Upper lobe of right lung (tissue), 1 donor: ENCODE results near the gene LRRC19. TPM values are rescaled to one million over a fixed set of nuclear protein-coding genes. Genes with fewer than 3 reads are reported as not detected.

Source experiments
- ATAC-seq: fragments of 200-7000 bp; cut with Tn5 transposase; one replicate; pipeline ENCODE4 v1.9.1; 2020; ENCODE audit warnings: mild to moderate bottlenecking, moderate library complexity
- DNase-seq: peaks from one replicate; pipeline ENCODE4 v3.0.0-alpha.2; 2020
- H3K27ac ChIP-seq: fragments of 200-600 bp; one replicate; pipeline ENCODE4 v1.8.0; 2022
- H3K27me3 ChIP-seq: fragments of 200-600 bp; one replicate; pipeline ENCODE4 v1.8.0; 2022; ENCODE audit warnings: mild to moderate bottlenecking
- H3K36me3 ChIP-seq: fragments of 200-600 bp; one replicate; pipeline ENCODE4 v1.8.0; 2022
- H3K4me1 ChIP-seq: fragments of 200-600 bp; one replicate; pipeline ENCODE4 v1.8.0; 2022
- H3K4me3 ChIP-seq: fragments of 200-600 bp; one replicate; pipeline ENCODE4 v1.8.0; 2022; ENCODE audit warnings: mild to moderate bottlenecking
- H3K9me3 ChIP-seq: fragments of 200-600 bp; one replicate; pipeline ENCODE4 v1.8.0; 2022
- intact Hi-C: fragments of 100-400 bp; cut with DNase I; formaldehyde crosslinking; loops from one replicate; pipeline ENCODE4 v1.11.0; 2022
- total RNA-seq: library from RNA; stranded (reverse); fragmentation: NEBNext Ultra II Directional; extraction: Animal tissue kit (Norgen Biotek cat#: 25700); gene quantifications from one replicate; pipeline ENCODE4 v1.2.1, GENCODE V29; 2021
- TF ChIP-seq, protein P1 (sequence below): fragments of 200-600 bp; IDR thresholded peaks from one replicate; pipeline ENCODE4 v1.8.0; 2022; ENCODE audit warnings: antibody characterized with exemption
- donor health status: DM: no; HTN: yes; CAD: no; lungs with severe emphysema.

LRRC19 gene
- total RNA-seq, 1 donor from 2014 or later = 0.64 TPM

DNA sequence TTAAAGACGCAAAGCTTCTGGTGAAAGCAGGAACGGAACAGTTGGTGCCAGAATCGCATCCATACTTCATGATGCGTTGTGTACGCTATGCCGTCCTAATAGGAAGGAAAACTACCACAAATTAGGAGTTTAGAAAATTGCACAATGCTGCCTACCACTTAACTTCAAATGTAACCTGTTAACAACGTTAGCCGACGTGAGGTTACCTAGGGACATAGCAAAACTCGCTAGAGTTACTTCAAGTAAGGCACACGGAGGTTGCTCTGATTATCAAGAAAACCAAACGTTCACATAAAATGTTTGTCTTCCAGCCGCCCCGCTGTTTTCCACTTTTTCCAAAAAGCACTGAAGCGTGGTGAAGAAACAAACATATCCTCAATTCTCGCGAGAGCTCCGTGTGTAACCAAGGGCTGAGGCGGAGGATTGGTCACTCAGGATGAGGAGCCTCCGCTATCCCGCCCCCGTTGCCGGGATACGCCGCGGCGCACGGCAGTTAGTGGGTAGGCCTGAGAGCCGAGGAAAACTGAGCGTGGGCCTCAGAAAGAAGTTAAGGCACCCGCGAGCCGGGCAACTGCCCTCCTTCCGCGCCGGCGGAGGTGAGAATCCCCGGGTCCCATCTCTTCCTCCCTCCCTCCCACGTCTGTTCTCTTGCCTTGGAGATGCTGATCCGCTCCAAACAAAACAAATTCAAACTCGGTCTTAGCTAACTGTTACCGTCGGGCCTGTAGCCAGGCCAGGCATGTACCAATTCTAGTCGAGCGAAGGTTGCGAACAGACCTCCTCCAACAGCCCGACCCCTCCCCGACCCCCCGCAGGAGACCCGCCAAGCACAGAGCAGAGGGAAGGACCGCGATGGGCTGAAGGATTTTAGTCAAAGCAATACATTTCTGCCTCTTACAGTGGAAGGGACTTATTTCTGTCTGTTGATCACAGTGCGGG lies 49.3 kb downstream of the LRRC19 start, which contains the start of gene IFT74:
TSS of gene IFT74 (plus strand) at position 492 of the 939 bp plus-strand sequence. CDS start 5,556 bp downstream, outside the sequence.
- Histone ChIP-seq H3K27ac (peak within 1 kb of the TSS; percentile 88), H3K4me1 (peaks cover 9% of the 10 kb centered on the region), H3K36me3 (no peaks in the 10 kb centered on the region), H3K27me3 (no peaks in the 10 kb centered on the region), H3K4me3 (peak within 1 kb of the TSS; percentile 55), H3K9me3 (no peaks in the 10 kb centered on the region)
- TF ChIP-seq, protein P1, sequence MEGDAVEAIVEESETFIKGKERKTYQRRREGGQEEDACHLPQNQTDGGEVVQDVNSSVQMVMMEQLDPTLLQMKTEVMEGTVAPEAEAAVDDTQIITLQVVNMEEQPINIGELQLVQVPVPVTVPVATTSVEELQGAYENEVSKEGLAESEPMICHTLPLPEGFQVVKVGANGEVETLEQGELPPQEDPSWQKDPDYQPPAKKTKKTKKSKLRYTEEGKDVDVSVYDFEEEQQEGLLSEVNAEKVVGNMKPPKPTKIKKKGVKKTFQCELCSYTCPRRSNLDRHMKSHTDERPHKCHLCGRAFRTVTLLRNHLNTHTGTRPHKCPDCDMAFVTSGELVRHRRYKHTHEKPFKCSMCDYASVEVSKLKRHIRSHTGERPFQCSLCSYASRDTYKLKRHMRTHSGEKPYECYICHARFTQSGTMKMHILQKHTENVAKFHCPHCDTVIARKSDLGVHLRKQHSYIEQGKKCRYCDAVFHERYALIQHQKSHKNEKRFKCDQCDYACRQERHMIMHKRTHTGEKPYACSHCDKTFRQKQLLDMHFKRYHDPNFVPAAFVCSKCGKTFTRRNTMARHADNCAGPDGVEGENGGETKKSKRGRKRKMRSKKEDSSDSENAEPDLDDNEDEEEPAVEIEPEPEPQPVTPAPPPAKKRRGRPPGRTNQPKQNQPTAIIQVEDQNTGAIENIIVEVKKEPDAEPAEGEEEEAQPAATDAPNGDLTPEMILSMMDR = no peak
- ATAC-seq (peak; percentile 100), DNase-seq (peak; percentile 98)
- intact Hi-C loops = no loop called here

DNA sequence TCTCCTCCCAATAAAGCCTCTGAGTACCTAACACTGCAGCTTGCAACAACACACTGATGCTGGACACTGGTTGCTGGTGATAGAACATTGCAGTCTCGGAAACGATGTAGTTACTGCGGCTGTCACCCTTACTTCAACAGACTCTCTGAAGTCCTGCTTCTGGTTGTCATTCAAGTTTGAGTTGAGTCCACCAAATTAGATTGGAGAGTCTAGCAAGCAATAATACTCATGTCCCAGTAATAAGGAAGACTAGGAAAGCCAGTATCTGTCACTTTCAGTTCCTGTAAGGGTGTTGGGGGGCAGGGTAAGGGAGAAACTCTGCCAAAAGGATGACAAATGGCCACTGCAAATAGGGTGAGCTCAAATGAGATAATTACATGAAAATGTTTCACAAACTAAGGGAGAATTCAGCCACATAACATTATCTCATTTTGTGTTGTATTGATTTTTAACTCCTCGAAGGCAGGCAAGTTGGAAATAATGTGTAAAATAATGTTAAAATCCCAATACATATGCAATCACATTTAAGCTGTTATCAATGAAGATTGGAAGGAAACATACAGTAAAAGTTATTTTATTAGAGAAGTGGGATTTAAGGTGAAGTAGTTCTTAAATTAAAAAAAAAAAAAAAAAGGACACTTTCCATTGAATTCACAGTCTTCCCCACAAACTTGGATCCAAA lies 50.1 kb downstream of the LRRC19 start:
- no peaks in the 10 kb centered on the region for H3K27me3 ChIP-seq
- DNase-seq (no peak), ATAC-seq (peak; percentile 57)
- H3K4me1 ChIP-seq = peaks cover 9% of the 10 kb centered on the region
- TF ChIP-seq, protein P1 = no peak
- intact Hi-C loops = no loop called here
- peak overlapping the region; percentile 55 for H3K4me3 ChIP-seq
- no peaks in the 10 kb centered on the region for H3K9me3 ChIP-seq
- no peaks in the 10 kb centered on the region for H3K36me3 ChIP-seq
- H3K27ac ChIP-seq = peak overlapping the region; percentile 88

DNA sequence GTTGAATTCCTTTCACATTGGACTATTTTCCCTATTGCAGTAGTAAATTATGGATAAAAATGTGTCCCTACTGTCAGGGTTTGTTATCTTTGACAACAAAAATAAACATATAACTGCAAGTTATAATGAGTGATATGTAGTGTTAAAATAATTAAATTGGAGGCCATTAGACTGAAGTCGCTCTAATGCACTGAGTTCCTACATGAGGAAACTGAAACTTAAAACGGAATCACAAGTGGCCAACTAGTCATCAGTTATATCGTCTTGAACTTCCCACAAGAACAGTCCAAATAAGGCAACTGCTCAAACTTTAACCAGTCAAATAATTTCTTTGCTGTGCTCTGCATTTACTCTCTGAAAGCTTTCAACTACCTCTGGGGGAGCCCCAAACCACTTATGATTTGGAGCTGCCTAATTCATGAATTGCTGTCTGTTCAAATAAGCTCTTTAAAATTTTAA lies 51.4 kb downstream of the LRRC19 start:
- H3K27me3 ChIP-seq = no peaks in the 10 kb centered on the region
- H3K9me3 ChIP-seq = no peaks in the 10 kb centered on the region
- peak overlapping the region; percentile 67 for H3K27ac ChIP-seq
- TF ChIP-seq, protein P1 = no peak
- intact Hi-C loops = no loop called here
- no peaks in the 10 kb centered on the region for H3K36me3 ChIP-seq
- no peak overlapping the region for H3K4me3 ChIP-seq
- peaks cover 9% of the 10 kb centered on the region for H3K4me1 ChIP-seq
- DNase-seq = no peak
- peak; percentile 11 for ATAC-seq

DNA sequence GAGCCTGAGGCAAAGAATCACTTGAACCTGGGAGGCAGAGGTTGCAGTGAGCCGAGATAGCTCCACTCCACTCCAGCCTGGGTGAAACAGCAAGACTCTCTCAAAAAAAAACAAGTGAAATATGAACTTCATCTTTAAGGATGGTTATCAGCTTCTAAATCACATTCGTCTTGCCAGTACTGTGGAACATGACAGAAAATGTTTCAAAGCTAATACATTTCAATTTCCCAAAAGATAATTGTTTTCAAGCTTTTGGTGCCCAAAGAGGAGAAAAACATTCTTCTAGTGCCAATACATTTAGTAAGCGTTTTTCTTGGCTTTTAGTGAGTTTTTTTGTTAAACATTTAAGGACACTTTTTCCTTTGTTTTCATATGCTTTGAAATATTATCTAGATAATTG lies 53.7 kb downstream of the LRRC19 start:
- H3K9me3 ChIP-seq = no peaks in the 10 kb centered on the region
- H3K4me1 ChIP-seq = peaks cover 6% of the 10 kb centered on the region
- DNase-seq (no peak), ATAC-seq (no peak)
- intact Hi-C loops = no loop called here
- TF ChIP-seq, protein P1 = no peak
- no peak overlapping the region for H3K27ac ChIP-seq
- H3K36me3 ChIP-seq = no peaks in the 10 kb centered on the region
- no peak overlapping the region for H3K4me3 ChIP-seq
- H3K27me3 ChIP-seq = no peaks in the 10 kb centered on the region

- Histone ChIP-seq H3K4me3 (no peak overlapping the region), H3K36me3 (no peaks in the 10 kb centered on the region), H3K27me3 (no peaks in the 10 kb centered on the region), H3K9me3 (no peaks in the 10 kb centered on the region), H3K4me1 (peaks cover 13% of the 10 kb centered on the region), H3K27ac (no peak overlapping the region)
- ATAC-seq = no peak
- intact Hi-C loops = no loop called here
- TF ChIP-seq, protein P1 = no peak
- no peak for DNase-seq
These were observed 55.0 kb downstream of the LRRC19 start for GRCh38 chr9:26950521-26950920.
